ENCODE results near the gene GKAP1. TPM values are rescaled to one million over a fixed set of nuclear protein-coding genes. Genes with fewer than 3 reads are reported as not detected.

Gene GKAP1
- total and polyA plus RNA-seq, 2 donors from 2014 or later: 7.1 to 8.6 TPM

- no peak for FAIRE-seq
- H3K9me3 ChIP-seq (ENCODE audit: control insufficient read depth in 2 of 3, insufficient read depth in 1 of 3, low read length in 3 of 3): no peaks in the 10 kb centered on the region
- intact Hi-C loops (cut with DNase I): no loop called here
These were observed 118.0 kb downstream of the GKAP1 start for GRCh38 chr9:83699615-83700014.

DNA sequence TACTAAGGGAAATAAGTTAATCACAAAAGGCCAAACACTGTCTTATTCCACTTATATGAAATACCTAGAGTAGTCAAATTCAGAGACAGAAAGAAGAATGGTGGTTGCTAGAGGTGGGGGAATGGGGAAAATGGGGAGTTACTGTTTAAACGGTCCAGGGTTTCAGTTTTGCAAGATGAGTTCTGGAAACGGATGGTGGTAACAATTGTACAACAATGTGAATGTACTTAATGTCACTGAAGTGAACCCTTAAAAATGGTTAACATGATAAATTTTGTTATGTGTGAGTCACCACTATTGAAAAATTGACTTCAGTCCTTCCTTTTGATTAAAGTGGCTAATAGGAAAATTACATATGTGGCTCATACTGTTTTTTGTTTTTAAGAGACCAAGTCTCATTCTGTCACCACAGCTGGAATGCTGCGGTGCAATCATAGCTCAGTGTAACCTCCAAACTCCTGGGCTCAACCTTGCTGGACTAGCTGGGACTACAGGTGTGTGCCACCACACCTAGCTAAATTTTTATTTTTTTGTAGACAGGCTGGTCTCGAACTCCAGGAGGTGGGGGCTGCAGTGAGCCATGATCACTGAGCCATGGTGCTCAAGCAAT lies 118.5 kb downstream of the GKAP1 start:
- TF ChIP-seq, protein P1, sequence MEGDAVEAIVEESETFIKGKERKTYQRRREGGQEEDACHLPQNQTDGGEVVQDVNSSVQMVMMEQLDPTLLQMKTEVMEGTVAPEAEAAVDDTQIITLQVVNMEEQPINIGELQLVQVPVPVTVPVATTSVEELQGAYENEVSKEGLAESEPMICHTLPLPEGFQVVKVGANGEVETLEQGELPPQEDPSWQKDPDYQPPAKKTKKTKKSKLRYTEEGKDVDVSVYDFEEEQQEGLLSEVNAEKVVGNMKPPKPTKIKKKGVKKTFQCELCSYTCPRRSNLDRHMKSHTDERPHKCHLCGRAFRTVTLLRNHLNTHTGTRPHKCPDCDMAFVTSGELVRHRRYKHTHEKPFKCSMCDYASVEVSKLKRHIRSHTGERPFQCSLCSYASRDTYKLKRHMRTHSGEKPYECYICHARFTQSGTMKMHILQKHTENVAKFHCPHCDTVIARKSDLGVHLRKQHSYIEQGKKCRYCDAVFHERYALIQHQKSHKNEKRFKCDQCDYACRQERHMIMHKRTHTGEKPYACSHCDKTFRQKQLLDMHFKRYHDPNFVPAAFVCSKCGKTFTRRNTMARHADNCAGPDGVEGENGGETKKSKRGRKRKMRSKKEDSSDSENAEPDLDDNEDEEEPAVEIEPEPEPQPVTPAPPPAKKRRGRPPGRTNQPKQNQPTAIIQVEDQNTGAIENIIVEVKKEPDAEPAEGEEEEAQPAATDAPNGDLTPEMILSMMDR (IDR thresholded peaks at IDR 0.05; ENCODE audit: borderline replicate concordance, extremely low read depth, insufficient read depth): no peak
- no peak overlapping the region for H3K27ac ChIP-seq (ENCODE audit: low read depth in 2 of 2, low read length in 2 of 2)
- no peak overlapping the region for H3K4me3 ChIP-seq (ENCODE audit: low read length in 3 of 3)
- no peak overlapping the region for H3K9ac ChIP-seq (ENCODE audit: low read length in 3 of 3)
- H3K4me1 ChIP-seq (ENCODE audit: control insufficient read depth in 2 of 3, insufficient read depth in 2 of 3, low read depth in 1 of 3, low read length in 3 of 3): peaks cover 0 to 10% (median 4%) of the 10 kb centered on the region in 3 donors
- DNase-seq (no peak), FAIRE-seq (no peak)
- no peaks in the 10 kb centered on the region for H3K36me3 ChIP-seq (ENCODE audit: control insufficient read depth in 2 of 3, insufficient read depth in 3 of 3, low read length in 3 of 3)
- H3K9me3 ChIP-seq (ENCODE audit: control insufficient read depth in 2 of 3, insufficient read depth in 1 of 3, low read length in 3 of 3): no peaks in the 10 kb centered on the region
- H3K27me3 ChIP-seq (ENCODE audit: control insufficient read depth, insufficient read depth, low read length): no peaks in the 10 kb centered on the region
- intact Hi-C loops (cut with DNase I): no loop called here

More at GRCh38 chr9:83699615-83700014, 118.0 kb downstream of the GKAP1 start:
- no peaks in the 10 kb centered on the region for H3K27me3 ChIP-seq (ENCODE audit: control insufficient read depth, insufficient read depth, low read length)
- TF ChIP-seq, protein P1 (IDR thresholded peaks at IDR 0.05; ENCODE audit: borderline replicate concordance, extremely low read depth, insufficient read depth): no peak
- H3K4me3 ChIP-seq (ENCODE audit: low read length in 3 of 3): no peak overlapping the region
- H3K36me3 ChIP-seq (ENCODE audit: control insufficient read depth in 2 of 3, insufficient read depth in 3 of 3, low read length in 3 of 3): no peaks in the 10 kb centered on the region
- peaks cover 0 to 10% (median 4%) of the 10 kb centered on the region in 3 donors for H3K4me1 ChIP-seq (ENCODE audit: control insufficient read depth in 2 of 3, insufficient read depth in 2 of 3, low read depth in 1 of 3, low read length in 3 of 3)
- DNase-seq: no peak
- no peak overlapping the region for H3K9ac ChIP-seq (ENCODE audit: low read length in 3 of 3)
- H3K27ac ChIP-seq (ENCODE audit: low read depth in 2 of 2, low read length in 2 of 2): no peak overlapping the region

- DNase-seq: no peak
- Histone ChIP-seq H3K36me3 (ENCODE audit: control insufficient read depth in 2 of 3, insufficient read depth in 3 of 3, low read length in 3 of 3) (no peaks in the 10 kb centered on the region), H3K9ac (ENCODE audit: low read length in 3 of 3) (no peak overlapping the region), H3K27me3 (ENCODE audit: control insufficient read depth, insufficient read depth, low read length) (no peaks in the 10 kb centered on the region), H3K27ac (ENCODE audit: low read depth in 2 of 2, low read length in 2 of 2) (no peak overlapping the region), H3K4me3 (ENCODE audit: low read length in 3 of 3) (no peak overlapping the region), H3K9me3 (ENCODE audit: control insufficient read depth in 2 of 3, insufficient read depth in 1 of 3, low read length in 3 of 3) (no peaks in the 10 kb centered on the region), H3K4me1 (ENCODE audit: control insufficient read depth in 2 of 3, insufficient read depth in 2 of 3, low read depth in 1 of 3, low read length in 3 of 3) (peaks cover 0 to 5% (median 2%) of the 10 kb centered on the region in 3 donors)
- TF ChIP-seq, protein P1 (IDR thresholded peaks at IDR 0.05; ENCODE audit: borderline replicate concordance, extremely low read depth, insufficient read depth): no peak
- no peak for FAIRE-seq
- intact Hi-C loops (cut with DNase I): no loop called here
These were observed 126.1 kb downstream of the GKAP1 start for GRCh38 chr9:83691492-83691891.

Other genes starting within 250 kb of the GKAP1 start
- 7.4 TPM for gene IDNK, start 194.6 kb downstream of the GKAP1 start, total RNA-seq
- gene IDNK, start 194.6 kb downstream of the GKAP1 start, polyA plus RNA-seq (ENCODE audit: insufficient read depth, low read depth, low replicate concordance): 39.2 TPM
- 95.3 TPM for gene UBQLN1, start 109.8 kb downstream of the GKAP1 start, total RNA-seq
- gene UBQLN1, start 109.8 kb downstream of the GKAP1 start, polyA plus RNA-seq (ENCODE audit: insufficient read depth, low read depth, low replicate concordance): 45.6 TPM
- 8.7 TPM for gene KIF27, start 103.7 kb upstream of the GKAP1 start, total RNA-seq
- 1.5 TPM for gene KIF27, start 103.7 kb upstream of the GKAP1 start, polyA plus RNA-seq (ENCODE audit: insufficient read depth, low read depth, low replicate concordance)
- gene HNRNPK, start 162.4 kb upstream of the GKAP1 start, total RNA-seq: 483 TPM
- gene HNRNPK, start 162.4 kb upstream of the GKAP1 start, polyA plus RNA-seq (ENCODE audit: insufficient read depth, low read depth, low replicate concordance): 290 TPM
- gene RMI1, start 163.0 kb upstream of the GKAP1 start, total RNA-seq: 6.2 TPM
- gene RMI1, start 163.0 kb upstream of the GKAP1 start, polyA plus RNA-seq (ENCODE audit: insufficient read depth, low read depth, low replicate concordance): 2.9 TPM

Measured in kidney (tissue), 14 donors.